A549 (cell line): ENCODE measurements around the gene PALS2. TPM values are rescaled to one million over a fixed set of nuclear protein-coding genes. Genes with fewer than 3 reads are reported as not detected.

Experiments used
- ATAC-seq, 2 experiments: fragments of 200-7000 bp in 1 of 2; fragments of >200 bp in 1 of 2; cut with Nextera tagmentation in 1 of 2; cut with Tn5 transposase in 1 of 2; 3 replicates each; pipeline versions ENCODE4 v1.8.0 to v1.9.1; 2018 to 2020; ENCODE audit warnings: mild to moderate bottlenecking in 1 of 2, moderate library complexity in 1 of 2
- CTCF ChIA-PET: fragments of 300-600 bp; sonication (Branson Sonifier 250); formaldehyde crosslinking; extraction: SDS; loops from one replicate; lab custom pipeline; 2021; ENCODE audit warnings: antibody characterized with exemption, inconsistent platforms; lab: Yijun Ruan, JAX
- POLR2A ChIA-PET: fragments of 350-600 bp; formaldehyde crosslinking; extraction: SDS; loops from one replicate; lab custom pipeline; 2021; ENCODE audit warnings: antibody characterized with exemption, inconsistent platforms; lab: Yijun Ruan, JAX
- DNase-seq, 2 experiments: peaks; one replicate each; pipeline versions ENCODE4 v3.0.0 to v3.0.0-alpha.2; 2011 to 2016; ENCODE audit warnings: low read depth in 1 of 2, low spot score in 1 of 2
- FAIRE-seq: peaks from 2 replicates; lab custom pipeline; 2011; peaks lifted over from hg19 to GRCh38; lab: Jason Lieb, UNC
- H3K27ac ChIP-seq, 2 experiments: fragments of >200 bp; sonication (Bioruptor Twin); formaldehyde crosslinking; 3 replicates each; pipeline ENCODE4 v1.5.1; 2016 to 2017
- H3K4me1 ChIP-seq: fragments of >200 bp; sonication (Bioruptor Twin); formaldehyde crosslinking; 3 replicates; pipeline ENCODE4 v1.6.1; 2016
- H3K4me2 ChIP-seq: fragments of >200 bp; sonication (Bioruptor Twin); formaldehyde crosslinking; 3 replicates; pipeline ENCODE4 v1.6.1; 2016
- H3K4me3 ChIP-seq: fragments of >200 bp; sonication (Bioruptor Twin); formaldehyde crosslinking; 3 replicates; pipeline ENCODE4 v1.5.1; 2016
- H3K9me3 ChIP-seq: fragments of >200 bp; sonication (Bioruptor Twin); formaldehyde crosslinking; 3 replicates; pipeline ENCODE4 v1.6.1; 2016
- CBX2 ChIP-seq: fragments of 200-600 bp; sonication (generic); IDR thresholded peaks from 2 replicates; pipeline ENCODE4 v1.6.1; 2016; ENCODE audit warnings: low read depth, mild to moderate bottlenecking, borderline replicate concordance
- CBX8 ChIP-seq: fragments of 200-600 bp; sonication (generic); IDR thresholded peaks from 2 replicates; pipeline ENCODE4 v1.6.1; 2016
- CHD2 ChIP-seq: fragments of 150-350 bp; IDR thresholded peaks from 2 replicates; pipeline ENCODE4 v1.6.1; 2014; ENCODE audit warnings: low read length; ENCODE audit not compliant: partially characterized antibody
- CTCF ChIP-seq: fragments of >200 bp; sonication (Bioruptor Twin); formaldehyde crosslinking; IDR thresholded peaks from 3 replicates; pipeline ENCODE4 v1.5.1; 2016
- ESRRA ChIP-seq: fragments of 150-350 bp; IDR thresholded peaks from 2 replicates; pipeline ENCODE4 v1.6.1; 2014; ENCODE audit warnings: mild to moderate bottlenecking, low read length, borderline replicate concordance
- FOSB ChIP-seq: fragments of 250-450 bp; sonication (Bioruptor Pico); IDR thresholded peaks from 2 replicates; pipeline ENCODE4 v1.5.0; 2020; ENCODE audit warnings: mild to moderate bottlenecking, moderate library complexity
- GATA3 ChIP-seq: IDR thresholded peaks from 2 replicates; pipeline ENCODE4 v1.6.1; 2012; ENCODE audit warnings: borderline replicate concordance
- HDAC2 ChIP-seq: fragments of 200-600 bp; sonication (generic); IDR thresholded peaks from 2 replicates; pipeline ENCODE4 v1.6.1; 2016
- HES2 ChIP-seq: fragments of >200 bp; sonication (Bioruptor Twin); formaldehyde crosslinking; IDR thresholded peaks from 2 replicates; pipeline ENCODE4 v1.6.1; 2016
- HEYL ChIP-seq: fragments of 250-450 bp; sonication (Bioruptor Pico); IDR thresholded peaks from 2 replicates; pipeline ENCODE4 v1.8.0; 2021; ENCODE audit warnings: mild to moderate bottlenecking, moderate library complexity
- HOXB5 ChIP-seq: fragments of 250-450 bp; sonication (Bioruptor Pico); IDR thresholded peaks from 2 replicates; pipeline ENCODE4 v1.5.0; 2020; ENCODE audit warnings: mild to moderate bottlenecking, moderate library complexity
- KDM1A ChIP-seq: fragments of 200-600 bp; sonication (generic); IDR thresholded peaks from 2 replicates; pipeline ENCODE4 v1.6.1; 2016; ENCODE audit warnings: low read depth, mild to moderate bottlenecking
- MAFK ChIP-seq: fragments of 450-650 bp; IDR thresholded peaks from 2 replicates; pipeline ENCODE4 v1.6.1; 2014; ENCODE audit not compliant: partially characterized antibody
- MAX ChIP-seq: IDR thresholded peaks from 2 replicates; pipeline ENCODE4 v1.6.1; 2012
- NPAS2 ChIP-seq: fragments of 250-450 bp; sonication (Bioruptor Pico); IDR thresholded peaks from 2 replicates; pipeline ENCODE4 v1.8.0; 2022; ENCODE audit warnings: mild to moderate bottlenecking, moderate library complexity, borderline replicate concordance
- PBX3 ChIP-seq: IDR thresholded peaks from 2 replicates; pipeline ENCODE4 v1.6.1; 2012
- POLR2AphosphoS2 ChIP-seq: conservative IDR thresholded peaks from 2 replicates; pipeline ENCODE4 v1.6.1; 2012; ENCODE audit warnings: low read length, improper control_type of control experiment, inconsistent platforms
- RFX5 ChIP-seq: fragments of 450-650 bp; IDR thresholded peaks from 2 replicates; pipeline ENCODE4 v1.7.1; 2014; ENCODE audit warnings: antibody characterized with exemption, mild to moderate bottlenecking, moderate library complexity
- RNF2 ChIP-seq: fragments of 200-600 bp; sonication (generic); IDR thresholded peaks from 2 replicates; pipeline ENCODE4 v1.6.1; 2016; ENCODE audit warnings: low read depth, mild to moderate bottlenecking, antibody characterized with exemption, moderate library complexity, borderline replicate concordance
- SMC3 ChIP-seq: fragments of >200 bp; sonication (Bioruptor Twin); formaldehyde crosslinking; IDR thresholded peaks from 3 replicates; pipeline ENCODE4 v1.6.1; 2018; ENCODE audit warnings: inconsistent platforms
- SREBF2 ChIP-seq: fragments of 450-650 bp; IDR thresholded peaks from 2 replicates; pipeline ENCODE4 v1.6.1; 2014; ENCODE audit warnings: mild to moderate bottlenecking, moderate library complexity
- TFCP2L1 ChIP-seq: fragments of 250-450 bp; sonication (Bioruptor Pico); IDR thresholded peaks from 2 replicates; pipeline ENCODE4 v1.5.0; 2021; ENCODE audit warnings: mild to moderate bottlenecking
- TP53 ChIP-seq: fragments of 250-450 bp; sonication (Bioruptor Pico); IDR thresholded peaks from 2 replicates; pipeline ENCODE4 v1.5.0; 2021; ENCODE audit warnings: mild to moderate bottlenecking, moderate library complexity
- ZFP36 ChIP-seq: fragments of 450-650 bp; IDR thresholded peaks from 2 replicates; pipeline ENCODE4 v1.6.1; 2014; ENCODE audit warnings: borderline replicate concordance; ENCODE audit not compliant: partially characterized antibody
- ZNF302 ChIP-seq: fragments of 250-450 bp; sonication (Bioruptor Pico); IDR thresholded peaks from 2 replicates; pipeline ENCODE4 v1.9.0; 2021; ENCODE audit warnings: inconsistent platforms, mild to moderate bottlenecking, moderate library complexity
- WGBS: methylation state at CpG from one replicate; pipeline ENCODE4 v1.1.6; 2017; ENCODE audit errors: missing lambda C conversion rate; 5-methylcytosine and 5-hydroxymethylcytosine counted together
- polyA plus RNA-seq, 4 experiments: library from polyadenylated mRNA; depleted of rRNA in 3 of 4; stranded (reverse); fragments of >200 nt; fragmentation: RNase III in 1 of 4; extraction: RNeasy Plus Mini Kit Qiagen cat#74134 plus additional on column Dnase treatment in 1 of 4; gene quantifications; 2 replicates in 3 of 4; 3 replicates in 1 of 4; pipeline ENCODE4 v1.2.3, GENCODE V29; 2011 to 2017

The PALS2 gene
- polyA plus RNA-seq, 2 of the 4 experiments (the other 2 are of a cell fraction): 16.4 to 17.8 TPM

GRCh38 chr7:24611130-24611529 lies 37.9 kb downstream of the PALS2 start:
- CTCF ChIA-PET: interaction anchor here (0.7 to 1.1 kb wide), 2 partner anchors 11 to 35 kb away, joined by 3 to 4 read pairs; no protein-coding TSS in a partner anchor
- ATAC-seq: no peak
- TF ChIP-seq POLR2AphosphoS2: no peak
- no peak for TF ChIP-seq SMC3
- TF ChIP-seq CBX8: no peak
- TF ChIP-seq TFCP2L1 (CRISPR knock-in tag): no peak

GRCh38 chr7:24617957-24618616 lies 44.8 kb downstream of the PALS2 start:
- 85% methylated on average over 2 of the region's 2 CpGs for WGBS
- H3K27ac ChIP-seq: no peak overlapping the region
- DNase-seq (no peak), ATAC-seq (no peak), FAIRE-seq (no peak)
- H3K4me1 ChIP-seq: no peaks in the 10 kb centered on the region
- CTCF ChIA-PET: interaction anchor here (1.0 kb wide), 1 partner anchor 14 kb away, joined by 3 read pairs; no protein-coding TSS in a partner anchor
- H3K9me3 ChIP-seq: peaks cover 11% of the 10 kb centered on the region; the same call in 2 of the 3 replicates
- POLR2A ChIA-PET: no interaction called here
- TF ChIP-seq TP53 (no peak), HDAC2 (no peak), CHD2 (no peak), TFCP2L1 (CRISPR knock-in tag) (no peak), ESRRA (no peak), HES2 (no peak), SREBF2 (no peak), CTCF (no peak), PBX3 (no peak), NPAS2 (CRISPR knock-in tag) (no peak), CBX8 (no peak), FOSB (CRISPR knock-in tag) (no peak)
- no peak overlapping the region for H3K4me2 ChIP-seq
- H3K4me3 ChIP-seq: no peak overlapping the region

More at GRCh38 chr7:24611130-24611529, 37.9 kb downstream of the PALS2 start:
- H3K4me2 ChIP-seq: no peak overlapping the region
- 0 out of 3 replicates have a peak, but pooled peaks cover 5% of the 10 kb centered on the region for H3K4me1 ChIP-seq
- POLR2A ChIA-PET: no interaction called here
- no peak overlapping the region for H3K27ac ChIP-seq
- H3K4me3 ChIP-seq: no peak overlapping the region
- DNase-seq (no peak), FAIRE-seq (no peak)
- WGBS: 86% methylated on average over 3 of the region's 3 CpGs
- no peaks in the 10 kb centered on the region for H3K9me3 ChIP-seq

GRCh38 chr7:24619978-24620377 lies 46.7 kb downstream of the PALS2 start:
- DNase-seq (no peak), ATAC-seq (no peak)
- H3K27ac ChIP-seq: no peak overlapping the region
- no peak for TF ChIP-seq ZNF302
- TF ChIP-seq RNF2: no peak
- no peak for TF ChIP-seq HOXB5 (CRISPR knock-in tag)
- no peak for TF ChIP-seq MAFK
- TF ChIP-seq PBX3: no peak
- no peak for TF ChIP-seq MAX
- no peak for TF ChIP-seq SMC3
- no peak for TF ChIP-seq RFX5
- TF ChIP-seq ZFP36: no peak
- no peak for TF ChIP-seq CTCF
- no peak for TF ChIP-seq HEYL (CRISPR knock-in tag)
- no peak for TF ChIP-seq GATA3
- no peak for TF ChIP-seq CBX2
- TF ChIP-seq KDM1A: no peak
- TF ChIP-seq, all 56 proteins: peak for 0
- ChIA-PET CTCF (no interaction called here), POLR2A (no interaction called here)
- H3K4me3 ChIP-seq: no peak overlapping the region
- WGBS: 89% methylated on average over 3 of the region's 3 CpGs
- peaks cover 11% of the 10 kb centered on the region; the same call in 2 of the 3 replicates for H3K9me3 ChIP-seq
- H3K4me1 ChIP-seq: no peaks in the 10 kb centered on the region
- H3K4me2 ChIP-seq: no peak overlapping the region
- no peak for FAIRE-seq
